Muscle layer of duodenum (tissue), 2 donors: ENCODE results near the gene AP3M1.

Experiments
- H3K27ac ChIP-seq: one replicate; pipeline ENCODE4 v1.7.0; 2013; ENCODE audit warnings: mild to moderate bottlenecking, low read length
- H3K27me3 ChIP-seq: one replicate; pipeline ENCODE4 v1.7.0; 2013; ENCODE audit warnings: low read depth, mild to moderate bottlenecking, control low read depth, low read length
- H3K36me3 ChIP-seq, 2 donors: one replicate each; pipeline ENCODE4 v1.7.0; 2013; ENCODE audit warnings: low read length in 2 of 2, control low read depth in 1 of 2, mild to moderate bottlenecking in 1 of 2; ENCODE audit not compliant: insufficient read depth in 2 of 2, control insufficient read depth in 1 of 2
- H3K4me1 ChIP-seq, 2 donors: one replicate each; pipeline ENCODE4 v1.7.0; 2013; ENCODE audit warnings: low read length in 2 of 2, mild to moderate bottlenecking in 2 of 2, control low read depth in 1 of 2, moderate library complexity in 1 of 2; ENCODE audit not compliant: insufficient read depth in 2 of 2, control insufficient read depth in 1 of 2
- H3K4me3 ChIP-seq, 2 donors: one replicate each; pipeline ENCODE4 v1.7.0; 2013; ENCODE audit warnings: low read length in 2 of 2, low read depth in 1 of 2, mild to moderate bottlenecking in 1 of 2
- H3K9me3 ChIP-seq, 2 donors: one replicate each; pipeline ENCODE4 v1.7.0; 2013; ENCODE audit warnings: low read length in 2 of 2, control low read depth in 1 of 2, mild to moderate bottlenecking in 1 of 2; ENCODE audit not compliant: control insufficient read depth in 1 of 2
- donor health status: healthy.

The AP3M1 gene

DNA sequence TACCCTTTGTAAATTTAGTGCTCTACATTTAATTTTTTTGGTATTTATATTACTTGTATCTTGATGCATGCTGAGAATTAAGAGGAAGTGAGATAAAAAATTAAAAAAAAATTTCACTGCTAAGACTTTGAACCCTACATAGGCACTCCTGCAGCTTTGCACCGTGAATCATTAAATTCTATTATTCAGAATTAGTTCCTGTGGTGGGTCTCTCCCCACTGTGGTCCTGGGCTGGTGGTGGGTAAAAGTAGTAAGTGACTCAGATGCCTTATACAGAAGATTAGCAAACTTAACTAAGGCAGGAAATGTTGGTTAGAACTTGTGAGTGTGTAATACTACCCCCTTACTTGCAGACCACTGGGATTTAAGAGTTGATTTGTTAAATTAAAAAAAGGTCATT, 72.6 kb downstream of the AP3M1 start:
- Histone ChIP-seq H3K4me3 (no peak overlapping the region), H3K27ac (no peak overlapping the region), H3K27me3 (no peaks in the 10 kb centered on the region), H3K36me3 (peaks cover 21 to 25% of the 10 kb centered on the region in 2 donors), H3K9me3 (no peaks in the 10 kb centered on the region), H3K4me1 (peaks cover 8 to 15% of the 10 kb centered on the region in 2 donors)

DNA sequence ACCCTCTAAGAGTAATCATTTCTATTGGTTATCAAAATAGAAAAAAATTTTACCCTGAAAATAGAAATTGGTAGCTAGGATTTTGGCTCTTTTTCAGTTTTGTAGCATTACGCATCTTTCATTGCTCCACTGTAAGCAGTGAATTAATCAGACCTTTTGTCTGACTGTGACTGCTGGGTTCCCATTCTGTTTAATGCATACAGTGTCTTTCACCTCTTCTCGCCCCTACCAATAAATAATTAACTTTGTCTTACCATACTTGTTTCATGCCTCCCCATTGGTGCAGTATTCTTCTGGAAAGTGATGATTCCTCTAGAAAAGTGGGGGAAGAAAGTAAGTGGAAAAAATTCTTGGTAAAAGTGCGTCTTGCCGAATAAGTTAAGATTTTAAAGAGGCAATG, 73.2 kb downstream of the AP3M1 start:
- Histone ChIP-seq H3K4me3 (no peak overlapping the region), H3K27me3 (no peaks in the 10 kb centered on the region), H3K36me3 (peaks cover 19 to 23% of the 10 kb centered on the region in 2 donors), H3K27ac (no peak overlapping the region), H3K9me3 (no peaks in the 10 kb centered on the region), H3K4me1 (peaks cover 8 to 18% of the 10 kb centered on the region in 2 donors)

DNA sequence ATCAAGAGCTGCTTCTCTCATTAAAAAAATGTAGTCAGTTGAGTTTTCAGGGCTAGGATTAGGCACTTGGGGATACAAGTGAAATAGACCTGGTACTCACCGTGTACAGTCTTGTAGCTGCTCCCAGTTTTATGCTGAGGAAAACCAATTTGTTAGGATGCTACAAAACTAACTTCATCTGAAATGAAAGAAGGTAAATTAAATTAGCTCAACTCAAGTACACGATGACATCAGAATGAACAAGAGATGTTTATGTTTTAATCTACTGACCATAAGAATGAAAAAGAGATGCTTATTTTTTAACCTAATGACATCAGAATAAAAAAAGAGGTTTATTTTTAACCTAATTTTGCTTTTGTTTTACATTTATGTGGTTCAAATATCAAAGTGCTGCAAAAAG, 73.7 kb downstream of the AP3M1 start:
- Histone ChIP-seq H3K9me3 (no peaks in the 10 kb centered on the region), H3K27me3 (no peaks in the 10 kb centered on the region), H3K36me3 (peaks cover 18% of the 10 kb centered on the region in 2 donors), H3K4me1 (peaks cover 8 to 19% of the 10 kb centered on the region in 2 donors), H3K4me3 (no peak overlapping the region), H3K27ac (no peak overlapping the region)

DNA sequence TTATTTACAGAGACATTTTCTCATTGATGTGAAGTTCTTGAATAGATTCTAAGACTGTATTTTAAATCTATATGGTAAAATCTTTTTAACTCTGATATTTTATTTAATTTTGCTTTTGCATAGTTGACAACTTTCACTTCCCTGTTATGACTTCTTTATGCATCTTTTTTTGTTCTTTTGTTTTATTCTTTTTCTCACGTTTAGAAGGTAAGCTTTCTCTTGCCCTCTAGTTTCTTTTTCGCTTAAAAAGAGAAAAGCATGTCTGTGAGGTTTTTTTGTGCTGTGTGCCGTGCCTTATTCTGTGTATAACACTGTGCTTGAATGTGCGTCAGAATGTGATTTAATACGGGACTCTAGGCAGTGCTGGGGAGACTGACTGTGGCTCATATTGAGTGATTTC, 74.7 kb downstream of the AP3M1 start:
- peaks cover 8 to 21% of the 10 kb centered on the region in 2 donors for H3K4me1 ChIP-seq
- H3K36me3 ChIP-seq: peaks cover 18 to 24% of the 10 kb centered on the region in 2 donors
- H3K27ac ChIP-seq: no peak overlapping the region
- H3K9me3 ChIP-seq: no peaks in the 10 kb centered on the region
- H3K27me3 ChIP-seq: no peaks in the 10 kb centered on the region
- H3K4me3 ChIP-seq: no peak overlapping the region

DNA sequence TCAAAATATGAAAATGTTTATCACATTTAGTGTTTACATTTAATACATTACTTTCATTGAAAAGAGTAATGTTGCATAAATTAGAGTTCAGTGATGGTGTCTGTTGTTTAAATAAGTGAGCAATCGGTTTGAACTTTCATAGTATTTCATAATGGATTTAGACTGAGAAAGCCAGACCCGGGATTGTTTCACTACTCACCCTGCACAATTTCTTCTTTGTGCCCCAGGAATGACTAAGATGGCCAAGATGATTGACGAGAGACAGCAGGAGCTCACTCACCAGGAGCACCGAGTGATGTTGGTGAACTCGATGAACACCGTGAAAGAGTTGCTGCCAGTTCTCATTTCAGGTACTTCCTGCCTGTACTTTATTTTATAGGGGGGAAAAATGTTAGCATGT, 78.1 kb downstream of the AP3M1 start:
- no peak overlapping the region for H3K27ac ChIP-seq
- H3K4me1 ChIP-seq: peaks cover 0 to 41% of the 10 kb centered on the region in 2 donors
- no peaks in the 10 kb centered on the region for H3K27me3 ChIP-seq
- H3K36me3 ChIP-seq: peaks cover 18 to 24% of the 10 kb centered on the region in 2 donors
- no peak overlapping the region for H3K4me3 ChIP-seq
- no peaks in the 10 kb centered on the region for H3K9me3 ChIP-seq

DNA sequence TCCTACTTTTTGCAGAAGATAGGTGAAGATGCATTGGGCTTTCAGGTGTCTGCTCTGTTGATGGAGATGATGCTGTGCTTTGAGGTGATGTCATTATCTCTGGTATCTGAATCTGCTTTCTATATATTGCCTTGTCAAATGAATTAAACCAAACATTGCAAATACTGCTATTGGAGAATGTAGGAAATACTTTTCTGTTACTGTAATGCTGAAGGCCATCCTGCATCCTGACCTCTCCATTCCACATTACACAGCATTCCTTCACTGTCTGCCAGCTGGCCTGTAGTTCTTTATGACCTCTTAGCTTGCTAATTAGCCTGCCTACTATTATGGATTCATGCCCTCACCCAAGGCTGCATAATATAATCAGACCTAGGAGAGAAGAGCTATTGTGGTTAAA, 79.5 kb downstream of the AP3M1 start:
- peaks cover 0 to 43% of the 10 kb centered on the region in 2 donors for H3K4me1 ChIP-seq
- H3K4me3 ChIP-seq: no peak overlapping the region
- no peaks in the 10 kb centered on the region for H3K27me3 ChIP-seq
- peak overlapping the region; percentile 16 for H3K27ac ChIP-seq
- peaks cover 18 to 24% of the 10 kb centered on the region in 2 donors for H3K36me3 ChIP-seq
- H3K9me3 ChIP-seq: no peaks in the 10 kb centered on the region
